ENCODE data around the gene H1-8. TPM values are rescaled to one million over a fixed set of nuclear protein-coding genes. Genes with fewer than 3 reads are reported as not detected.
"Not testable (repeated sequence)": the region's sequence is repeated elsewhere in the genome, so short reads cannot be mapped to it uniquely, and the experiment has no call there.

H1-8 gene
- polyA plus RNA-seq, 1 donor from 2014 or later = not detected

GRCh38 chr3:129536374-129536667, 6.7 kb upstream of the H1-8 start:
- Mint-ChIP-seq H3K4me1 (no peaks in the 10 kb centered on the region), H3K4me3 (no peak overlapping the region), H3K9me3 (peaks cover 0 to 3% (median 0%) of the 10 kb centered on the region in 3 donors), H3K36me3 (peaks cover 3% of the 10 kb centered on the region), H3K27ac (no peak overlapping the region), H3K27me3 (no peaks in the 10 kb centered on the region)

- Mint-ChIP-seq H3K36me3 (peaks cover 3% of the 10 kb centered on the region), H3K9me3 (peaks cover 0 to 3% (median 0%) of the 10 kb centered on the region in 3 donors), H3K27me3 (no peaks in the 10 kb centered on the region), H3K4me3 (no peak overlapping the region), H3K4me1 (no peaks in the 10 kb centered on the region), H3K27ac (peak overlapping the region in 1 of 3 donors; percentile 43)
Observed at GRCh38 chr3:129536804-129537203, 6.2 kb upstream of the H1-8 start.

GRCh38 chr3:129539206-129539605, 3.8 kb upstream of the H1-8 start:
- H3K9me3 Mint-ChIP-seq = peaks cover 0 to 3% (median 0%) of the 10 kb centered on the region in 3 donors
- peaks cover 3% of the 10 kb centered on the region for H3K36me3 Mint-ChIP-seq
- H3K4me1 Mint-ChIP-seq = peaks cover 0 to 2% (median 0%) of the 10 kb centered on the region in 3 donors
- peak overlapping the region in 1 of 3 donors; percentile 91 for H3K27ac Mint-ChIP-seq
- no peak overlapping the region for H3K4me3 Mint-ChIP-seq
- H3K27me3 Mint-ChIP-seq = no peaks in the 10 kb centered on the region

- Mint-ChIP-seq H3K9me3 (peaks cover 0 to 3% (median 0%) of the 10 kb centered on the region in 3 donors), H3K4me1 (peaks cover 0 to 2% (median 0%) of the 10 kb centered on the region in 3 donors), H3K27ac (peak overlapping the region in 1 of 3 donors; percentile 89), H3K36me3 (peaks cover 3% of the 10 kb centered on the region), H3K27me3 (no peaks in the 10 kb centered on the region), H3K4me3 (no peak overlapping the region)
Observed at GRCh38 chr3:129540776-129541516, 2.0 kb upstream of the H1-8 start.

- peaks cover 3% of the 10 kb centered on the region for H3K36me3 Mint-ChIP-seq
- H3K4me1 Mint-ChIP-seq = peaks cover 0 to 2% (median 0%) of the 10 kb centered on the region in 3 donors
- H3K9me3 Mint-ChIP-seq = peaks cover 0 to 3% (median 0%) of the 10 kb centered on the region in 3 donors
- no peak overlapping the region for H3K4me3 Mint-ChIP-seq
- H3K27me3 Mint-ChIP-seq = no peaks in the 10 kb centered on the region
- peak overlapping the region in 1 of 3 donors; percentile 77 for H3K27ac Mint-ChIP-seq
Observed at GRCh38 chr3:129542747-129543146, 228 bp upstream of the H1-8 start.

- Mint-ChIP-seq H3K36me3 (peaks cover 3% of the 10 kb centered on the region), H3K27ac (no peak overlapping the region), H3K27me3 (no peaks in the 10 kb centered on the region), H3K4me3 (no peak overlapping the region), H3K4me1 (peaks cover 0 to 5% (median 0%) of the 10 kb centered on the region in 3 donors), H3K9me3 (peaks cover 0 to 3% (median 0%) of the 10 kb centered on the region in 3 donors)
Observed at GRCh38 chr3:129543999-129544398, 1.0 kb downstream of the H1-8 start.

- H3K4me3 Mint-ChIP-seq, H3K36me3 Mint-ChIP-seq, H3K4me1 Mint-ChIP-seq, H3K27me3 Mint-ChIP-seq, H3K9me3 Mint-ChIP-seq, H3K27ac Mint-ChIP-seq: not testable (repeated sequence)
Observed at GRCh38 chr3:129545951-129546350, 3.0 kb downstream of the H1-8 start.

GRCh38 chr3:129547241-129547640, 4.3 kb downstream of the H1-8 start:
- H3K4me1 Mint-ChIP-seq = peaks cover 0 to 5% (median 0%) of the 10 kb centered on the region in 3 donors
- peak overlapping the region in 1 of 3 donors; percentile 43 for H3K27ac Mint-ChIP-seq
- H3K4me3 Mint-ChIP-seq = no peak overlapping the region

GRCh38 chr3:129548104-129548965, 5.4 kb downstream of the H1-8 start:
- Mint-ChIP-seq H3K9me3 (no peaks in the 10 kb centered on the region), H3K4me1 (peaks cover 0 to 5% (median 0%) of the 10 kb centered on the region in 3 donors), H3K4me3 (no peak overlapping the region), H3K27ac (no peak overlapping the region), H3K36me3 (peaks cover 4% of the 10 kb centered on the region), H3K27me3 (no peaks in the 10 kb centered on the region)

More at GRCh38 chr3:129547241-129547640, 4.3 kb downstream of the H1-8 start:
- Mint-ChIP-seq H3K27me3 (no peaks in the 10 kb centered on the region), H3K36me3 (peaks cover 2% of the 10 kb centered on the region), H3K9me3 (no peaks in the 10 kb centered on the region)

- Mint-ChIP-seq H3K36me3 (peaks cover 4% of the 10 kb centered on the region), H3K9me3 (no peaks in the 10 kb centered on the region), H3K27me3 (peaks cover under 1% of the 10 kb centered on the region), H3K4me1 (peaks cover 0 to 7% (median 3%) of the 10 kb centered on the region in 3 donors), H3K27ac (no peak overlapping the region), H3K4me3 (no peak overlapping the region)
Observed at GRCh38 chr3:129549006-129549800, 6.2 kb downstream of the H1-8 start.

GRCh38 chr3:129549805-129550204, 6.8 kb downstream of the H1-8 start:
- Mint-ChIP-seq H3K27me3 (peaks cover 2% of the 10 kb centered on the region), H3K36me3 (peaks cover 4% of the 10 kb centered on the region), H3K27ac (no peak overlapping the region), H3K4me3 (no peak overlapping the region), H3K4me1 (peaks cover 0 to 11% (median 4%) of the 10 kb centered on the region in 3 donors), H3K9me3 (no peaks in the 10 kb centered on the region)

GRCh38 chr3:129552287-129553050, 9.5 kb downstream of the H1-8 start:
- Mint-ChIP-seq H3K36me3 (peaks cover 4% of the 10 kb centered on the region), H3K27ac (no peak overlapping the region), H3K9me3 (no peaks in the 10 kb centered on the region), H3K4me1 (peaks cover 0 to 11% (median 4%) of the 10 kb centered on the region in 3 donors), H3K4me3 (no peak overlapping the region), H3K27me3 (peaks cover 2% of the 10 kb centered on the region)

GRCh38 chr3:129553171-129553570, 10.2 kb downstream of the H1-8 start:
- H3K4me3 Mint-ChIP-seq = peak overlapping the region in 1 of 4 donors; percentile 22

GRCh38 chr3:129553719-129554118, 10.7 kb downstream of the H1-8 start:
- Mint-ChIP-seq H3K27me3 (peaks cover 10% of the 10 kb centered on the region), H3K9me3 (no peaks in the 10 kb centered on the region), H3K4me1 (peaks cover 0 to 11% (median 1%) of the 10 kb centered on the region in 3 donors), H3K36me3 (peaks cover 4% of the 10 kb centered on the region), H3K4me3 (peak overlapping the region in 2 of 4 donors; percentile 45 to 63), H3K27ac (peak overlapping the region in 1 of 3 donors; percentile 86)

More at GRCh38 chr3:129553171-129553570, 10.2 kb downstream of the H1-8 start:
- H3K27me3 Mint-ChIP-seq = peaks cover 9% of the 10 kb centered on the region
- peak overlapping the region in 1 of 3 donors; percentile 16 for H3K27ac Mint-ChIP-seq
- H3K36me3 Mint-ChIP-seq = peaks cover 4% of the 10 kb centered on the region
- H3K4me1 Mint-ChIP-seq = peaks cover 0 to 11% (median 4%) of the 10 kb centered on the region in 3 donors
- no peaks in the 10 kb centered on the region for H3K9me3 Mint-ChIP-seq
